Panc1 (cell line): ENCODE results near the gene CYB5A. TPM values are rescaled to one million over a fixed set of nuclear protein-coding genes. Genes with fewer than 3 reads are reported as not detected.

Source experiments
- ATAC-seq: fragments of 200-7000 bp; cut with Tn5 transposase; 2 replicates; pipeline ENCODE4 v1.9.1; 2020; ENCODE audit warnings: mild to moderate bottlenecking, moderate library complexity
- BruUV-seq: library from RNA; stranded (reverse); fragments of 400-500 nt; replicated peaks from 2 replicates; lab custom pipeline; 2021; lab: Mats Ljungman, UMichigan
- CTCF ChIA-PET: fragments of 300-600 bp; sonication (Branson Sonifier 250); formaldehyde crosslinking; loops from one replicate; lab custom pipeline; 2022; ENCODE audit warnings: antibody characterized with exemption; lab: Charles Lee
- POLR2A ChIA-PET: fragments of 300-600 bp; sonication (Branson Sonifier 250); formaldehyde crosslinking; loops from one replicate; lab custom pipeline; 2022; ENCODE audit warnings: antibody characterized with exemption; lab: Charles Lee
- DNase-seq: peaks from one replicate; pipeline ENCODE4 v3.0.0-alpha.2; 2010; ENCODE audit warnings: low read depth, low spot score
- H3K27ac ChIP-seq: 2 replicates; pipeline ENCODE4 v1.5.1; 2011; ENCODE audit warnings: mild to moderate bottlenecking, low read length, inconsistent platforms
- H3K27me3 ChIP-seq: fragments of 200-500 bp; sonication (Bioruptor generic); 2 replicates; pipeline ENCODE4 v1.6.0; 2014; ENCODE audit warnings: low read length, inconsistent platforms; ENCODE audit not compliant: control insufficient read depth, insufficient read depth
- H3K36me3 ChIP-seq: fragments of 200-500 bp; sonication (Bioruptor generic); 2 replicates; pipeline ENCODE4 v1.5.1; 2014; ENCODE audit warnings: inconsistent platforms, mild to moderate bottlenecking, low read length, moderate library complexity; ENCODE audit not compliant: control insufficient read depth, insufficient read depth
- H3K4me1 ChIP-seq: 2 replicates; pipeline ENCODE4 v1.5.1; 2011; ENCODE audit warnings: inconsistent platforms, mild to moderate bottlenecking, low read length, moderate library complexity; ENCODE audit not compliant: control insufficient read depth, insufficient read depth
- H3K4me3 ChIP-seq, 2 experiments: 2 replicates each; pipeline ENCODE4 v1.5.1; 2011 to 2012; ENCODE audit warnings: low read depth in 2 of 2, low read length in 2 of 2, mild to moderate bottlenecking in 2 of 2, inconsistent platforms in 1 of 2, moderate library complexity in 1 of 2
- H3K9me3 ChIP-seq: fragments of 200-500 bp; sonication (Bioruptor generic); 2 replicates; pipeline ENCODE4 v1.5.1; 2014; ENCODE audit warnings: low read depth, mild to moderate bottlenecking, inconsistent platforms, low read length, moderate library complexity; ENCODE audit not compliant: control insufficient read depth, insufficient read depth
- POLR2AphosphoS5 ChIP-seq: IDR thresholded peaks from 2 replicates; pipeline ENCODE4 v1.6.1; 2012; ENCODE audit warnings: mild to moderate bottlenecking, low read depth, low read length, moderate library complexity
- SIN3A ChIP-seq: IDR thresholded peaks from 2 replicates; pipeline ENCODE4 v1.6.1; 2012; ENCODE audit warnings: low read depth, mild to moderate bottlenecking, low read length, moderate library complexity, borderline replicate concordance; ENCODE audit not compliant: insufficient read depth
- TCF7L2 ChIP-seq: IDR thresholded peaks from 2 replicates; pipeline ENCODE4 v1.6.1; 2011; ENCODE audit warnings: mild to moderate bottlenecking, low read depth, low read length, inconsistent platforms
- in situ Hi-C: cut with HindIII; loops from 2 replicates; pipeline ENCODE4 v1.10.0; 2016; ENCODE audit warnings: low sequenced_read_pairs, low pct_unique_long_range_greater_than_20kb
- intact Hi-C: fragments of 100-400 bp; cut with micrococcal nuclease; formaldehyde crosslinking; loops from one replicate; pipeline ENCODE4 v1.10.0; 2022; ENCODE audit not compliant: unreplicated experiment
- total RNA-seq: library from RNA; stranded (reverse); gene quantifications from one replicate; pipeline ENCODE4 v1.2.1, GENCODE V29; 2021; ENCODE audit not compliant: unreplicated experiment
- TF ChIP-seq, protein P1 (sequence below): fragments of 450-650 bp; IDR thresholded peaks from 2 replicates; pipeline ENCODE4 v1.5.1; 2017; ENCODE audit warnings: mild to moderate bottlenecking
- TF ChIP-seq, protein P2 (sequence below), 2 experiments: IDR thresholded peaks; 2 replicates each; pipeline ENCODE4 v1.6.1; 2011 to 2012; ENCODE audit warnings: low read depth in 2 of 2, control low read depth in 1 of 2, low read length in 1 of 2, mild to moderate bottlenecking in 1 of 2, moderate library complexity in 1 of 2; ENCODE audit not compliant: insufficient read depth in 1 of 2

Gene CYB5A
- total RNA-seq, 1 experiment from 2014 or later = 51.3 TPM

DNA sequence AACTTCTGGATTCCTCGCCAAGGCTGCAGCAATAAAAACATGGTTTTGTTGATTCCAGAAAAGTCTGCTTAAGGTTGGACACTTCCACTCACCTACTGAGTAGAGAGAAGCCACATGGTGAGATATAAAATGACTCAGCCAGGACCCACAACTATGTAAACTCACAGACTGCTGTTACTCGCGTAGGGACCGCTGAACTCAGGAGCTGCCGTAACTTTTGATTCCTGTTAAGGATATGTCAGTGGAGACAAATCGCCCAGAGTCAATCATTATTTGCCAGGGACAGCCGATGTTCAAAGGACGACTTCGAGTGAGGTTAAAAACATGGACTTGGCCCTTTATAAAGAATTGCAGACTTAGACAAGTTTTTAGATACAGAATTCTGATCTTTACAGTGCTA, 25.6 kb downstream of the CYB5A start:
- H3K9me3 ChIP-seq = no peaks in the 10 kb centered on the region
- TF ChIP-seq POLR2AphosphoS5 (no peak), SIN3A (no peak), TCF7L2 (no peak)
- TF ChIP-seq, protein P1, sequence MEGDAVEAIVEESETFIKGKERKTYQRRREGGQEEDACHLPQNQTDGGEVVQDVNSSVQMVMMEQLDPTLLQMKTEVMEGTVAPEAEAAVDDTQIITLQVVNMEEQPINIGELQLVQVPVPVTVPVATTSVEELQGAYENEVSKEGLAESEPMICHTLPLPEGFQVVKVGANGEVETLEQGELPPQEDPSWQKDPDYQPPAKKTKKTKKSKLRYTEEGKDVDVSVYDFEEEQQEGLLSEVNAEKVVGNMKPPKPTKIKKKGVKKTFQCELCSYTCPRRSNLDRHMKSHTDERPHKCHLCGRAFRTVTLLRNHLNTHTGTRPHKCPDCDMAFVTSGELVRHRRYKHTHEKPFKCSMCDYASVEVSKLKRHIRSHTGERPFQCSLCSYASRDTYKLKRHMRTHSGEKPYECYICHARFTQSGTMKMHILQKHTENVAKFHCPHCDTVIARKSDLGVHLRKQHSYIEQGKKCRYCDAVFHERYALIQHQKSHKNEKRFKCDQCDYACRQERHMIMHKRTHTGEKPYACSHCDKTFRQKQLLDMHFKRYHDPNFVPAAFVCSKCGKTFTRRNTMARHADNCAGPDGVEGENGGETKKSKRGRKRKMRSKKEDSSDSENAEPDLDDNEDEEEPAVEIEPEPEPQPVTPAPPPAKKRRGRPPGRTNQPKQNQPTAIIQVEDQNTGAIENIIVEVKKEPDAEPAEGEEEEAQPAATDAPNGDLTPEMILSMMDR = no peak
- TF ChIP-seq, protein P2, sequence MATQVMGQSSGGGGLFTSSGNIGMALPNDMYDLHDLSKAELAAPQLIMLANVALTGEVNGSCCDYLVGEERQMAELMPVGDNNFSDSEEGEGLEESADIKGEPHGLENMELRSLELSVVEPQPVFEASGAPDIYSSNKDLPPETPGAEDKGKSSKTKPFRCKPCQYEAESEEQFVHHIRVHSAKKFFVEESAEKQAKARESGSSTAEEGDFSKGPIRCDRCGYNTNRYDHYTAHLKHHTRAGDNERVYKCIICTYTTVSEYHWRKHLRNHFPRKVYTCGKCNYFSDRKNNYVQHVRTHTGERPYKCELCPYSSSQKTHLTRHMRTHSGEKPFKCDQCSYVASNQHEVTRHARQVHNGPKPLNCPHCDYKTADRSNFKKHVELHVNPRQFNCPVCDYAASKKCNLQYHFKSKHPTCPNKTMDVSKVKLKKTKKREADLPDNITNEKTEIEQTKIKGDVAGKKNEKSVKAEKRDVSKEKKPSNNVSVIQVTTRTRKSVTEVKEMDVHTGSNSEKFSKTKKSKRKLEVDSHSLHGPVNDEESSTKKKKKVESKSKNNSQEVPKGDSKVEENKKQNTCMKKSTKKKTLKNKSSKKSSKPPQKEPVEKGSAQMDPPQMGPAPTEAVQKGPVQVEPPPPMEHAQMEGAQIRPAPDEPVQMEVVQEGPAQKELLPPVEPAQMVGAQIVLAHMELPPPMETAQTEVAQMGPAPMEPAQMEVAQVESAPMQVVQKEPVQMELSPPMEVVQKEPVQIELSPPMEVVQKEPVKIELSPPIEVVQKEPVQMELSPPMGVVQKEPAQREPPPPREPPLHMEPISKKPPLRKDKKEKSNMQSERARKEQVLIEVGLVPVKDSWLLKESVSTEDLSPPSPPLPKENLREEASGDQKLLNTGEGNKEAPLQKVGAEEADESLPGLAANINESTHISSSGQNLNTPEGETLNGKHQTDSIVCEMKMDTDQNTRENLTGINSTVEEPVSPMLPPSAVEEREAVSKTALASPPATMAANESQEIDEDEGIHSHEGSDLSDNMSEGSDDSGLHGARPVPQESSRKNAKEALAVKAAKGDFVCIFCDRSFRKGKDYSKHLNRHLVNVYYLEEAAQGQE (IDR thresholded peaks at IDR 0.05; ENCODE audit: insufficient read depth in 1 of 2, low read depth in 2 of 2, low read length in 1 of 2) = no peak
- H3K27me3 ChIP-seq = no peaks in the 10 kb centered on the region
- in situ Hi-C loops = no loop called here
- no TSS peak for BruUV-seq
- H3K4me1 ChIP-seq = no peaks in the 10 kb centered on the region
- no peak for ATAC-seq
- H3K36me3 ChIP-seq = no peaks in the 10 kb centered on the region
- ChIA-PET POLR2A (no interaction called here), CTCF (no interaction called here)
- H3K27ac ChIP-seq = no peak overlapping the region
- DNase-seq = no peak
- intact Hi-C loops = no loop called here
- no peak overlapping the region for H3K4me3 ChIP-seq

DNA sequence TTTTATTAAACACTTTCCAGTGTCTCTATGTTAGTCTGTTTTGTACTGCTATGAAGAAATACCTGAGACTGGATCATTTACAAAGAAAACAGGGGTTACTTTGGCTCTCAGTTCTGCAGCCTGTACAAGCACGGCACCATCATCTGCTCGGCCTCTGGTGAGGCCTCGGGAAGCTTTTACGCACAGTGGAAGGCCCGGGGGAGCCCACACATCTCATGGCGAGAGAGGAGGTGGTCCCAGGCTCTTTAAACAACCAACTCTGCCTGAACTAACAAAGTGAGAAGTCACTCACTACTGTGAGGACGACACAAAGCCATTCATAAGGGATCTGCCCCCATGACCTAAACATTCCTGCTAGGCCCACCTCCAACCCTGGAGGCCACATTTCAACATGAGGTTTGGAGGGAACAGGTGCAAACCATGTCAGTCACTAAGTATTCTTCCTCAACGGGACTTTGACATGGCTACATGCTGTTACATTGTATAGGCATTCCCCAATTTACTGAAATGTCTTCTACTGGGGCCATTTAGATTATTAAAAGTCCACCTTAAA, 26.1 kb downstream of the CYB5A start:
- DNase-seq = no peak

More for the DNA sequence above, 26.1 kb downstream of the CYB5A start:
- H3K9me3 ChIP-seq = no peaks in the 10 kb centered on the region
- no peak overlapping the region for H3K27ac ChIP-seq
- POLR2A ChIA-PET = no interaction called here
- TF ChIP-seq POLR2AphosphoS5 = no peak
- TF ChIP-seq, protein P1 = no peak
- no peak overlapping the region for H3K4me3 ChIP-seq
- in situ Hi-C loops = no loop called here
- H3K4me1 ChIP-seq = no peaks in the 10 kb centered on the region
- BruUV-seq = no TSS peak
- H3K36me3 ChIP-seq = no peaks in the 10 kb centered on the region
- ATAC-seq = no peak
- no peaks in the 10 kb centered on the region for H3K27me3 ChIP-seq
- intact Hi-C loops = no loop called here
- CTCF ChIA-PET = no interaction called here
